HT1080 (cell line): ENCODE measurements around the gene IGSF9. TPM values are rescaled to one million over a fixed set of nuclear protein-coding genes. Genes with fewer than 3 reads are reported as not detected.
A peak's percentile ranks its signal among the peaks of the same experiment; 100 is the strongest.

Experiments
- DNase-seq: peaks from one replicate; pipeline ENCODE4 v3.0.0-alpha.2; 2015; ENCODE audit warnings: low read depth
- polyA plus RNA-seq, 2 experiments: library from polyadenylated mRNA; depleted of rRNA; stranded (reverse); fragments of >200 nt; gene quantifications; 2 replicates each; pipeline ENCODE4 v1.2.3, GENCODE V29; 2015
- total RNA-seq: library from RNA; depleted of rRNA; stranded (reverse); fragments of >200 nt; shearing (Covaris generic); gene quantifications from 2 replicates; pipeline ENCODE4 v1.2.3, GENCODE V29; 2014; rRNA removed

IGSF9 gene
- 0.80 and 1.2 TPM in 2 replicates for total RNA-seq
- 0.50 and 0.57 TPM in 2 replicates for polyA plus RNA-seq (2015; cell fraction: cytosol; rRNA removed)
- 2.2 and 2.7 TPM in 2 replicates for polyA plus RNA-seq (2015; cell fraction: nucleus; rRNA removed)

GRCh38 chr1:159945483-159946241 is at the start of gene IGSF9:
TSS of gene IGSF9 (minus strand) at chr1:159945613. CDS start at chr1:159943454, 2,159 bp downstream.
- DNase-seq: peak; percentile 92

- DNase-seq: no peak
Measured at GRCh38 chr1:159994896-159995295, 49.5 kb upstream of the IGSF9 start.

GRCh38 chr1:159993911-159994310 is 48.5 kb upstream of the IGSF9 start:
- DNase-seq: no peak

- no peak for DNase-seq
Measured at GRCh38 chr1:159992161-159992560, 46.7 kb upstream of the IGSF9 start.

DNA sequence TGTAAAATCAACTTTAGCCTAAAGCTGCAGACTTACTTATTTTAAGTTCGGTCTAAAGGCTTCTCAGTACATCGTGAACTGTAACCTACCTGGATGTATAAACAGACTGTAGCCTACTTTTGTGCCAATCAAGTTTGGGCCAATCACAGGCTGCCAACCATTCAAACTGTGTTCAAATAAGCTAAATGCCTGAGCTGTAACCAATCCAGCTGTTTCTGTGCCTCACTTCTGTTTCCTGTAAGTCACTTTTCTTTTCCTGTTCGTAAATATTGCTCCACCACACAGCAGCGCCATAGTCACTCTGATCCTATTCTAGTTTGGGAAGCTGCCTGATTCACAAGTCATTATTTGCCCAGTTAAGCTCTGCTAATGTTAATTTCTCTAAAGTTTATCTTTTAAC is 46.1 kb upstream of the IGSF9 start:
- peak; percentile 44 for DNase-seq

GRCh38 chr1:159990005-159990404 is 44.6 kb upstream of the IGSF9 start:
- DNase-seq: no peak

DNA sequence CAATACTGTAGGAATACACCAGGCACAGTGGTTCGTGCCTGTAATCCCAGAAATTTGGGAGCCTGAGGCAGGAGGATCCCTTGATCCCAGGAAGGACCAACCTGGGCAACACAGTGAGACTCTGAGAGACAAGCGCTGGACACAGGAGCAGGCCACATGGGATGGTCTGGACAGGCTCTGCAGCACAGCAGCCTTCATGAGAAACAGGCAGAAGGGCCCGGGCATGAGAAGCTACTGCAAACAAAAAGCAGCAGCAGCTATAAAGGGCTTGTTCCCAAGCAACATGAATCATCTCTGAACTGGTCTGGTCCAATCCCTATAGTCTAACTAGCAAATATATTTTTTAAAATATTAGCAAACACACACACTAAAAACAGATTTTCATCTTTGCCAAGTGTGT is 44.2 kb upstream of the IGSF9 start:
- no peak for DNase-seq

- DNase-seq: no peak
Measured at GRCh38 chr1:159988006-159988405, 42.6 kb upstream of the IGSF9 start.

- DNase-seq: no peak
Measured at GRCh38 chr1:159987186-159987585, 41.8 kb upstream of the IGSF9 start.

DNA sequence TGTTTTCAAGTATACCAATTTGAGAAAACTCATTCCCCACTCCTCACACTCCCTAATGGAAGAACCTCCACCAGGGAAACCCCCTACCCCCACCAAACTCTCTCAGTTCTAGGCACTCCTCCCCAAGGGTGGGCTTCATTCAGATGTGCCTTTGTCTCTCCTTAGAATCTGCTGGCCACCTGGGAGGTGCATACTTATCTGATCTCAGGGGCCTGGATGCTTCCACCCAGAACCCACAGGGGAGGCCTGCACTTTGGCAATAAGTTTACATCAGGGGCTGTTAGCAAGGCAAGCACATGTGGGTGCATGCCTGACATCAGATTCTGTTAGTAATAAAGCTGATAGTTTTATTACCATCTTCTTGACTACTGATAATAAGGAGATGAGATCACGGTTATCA is 41.1 kb upstream of the IGSF9 start:
- no peak for DNase-seq

DNA sequence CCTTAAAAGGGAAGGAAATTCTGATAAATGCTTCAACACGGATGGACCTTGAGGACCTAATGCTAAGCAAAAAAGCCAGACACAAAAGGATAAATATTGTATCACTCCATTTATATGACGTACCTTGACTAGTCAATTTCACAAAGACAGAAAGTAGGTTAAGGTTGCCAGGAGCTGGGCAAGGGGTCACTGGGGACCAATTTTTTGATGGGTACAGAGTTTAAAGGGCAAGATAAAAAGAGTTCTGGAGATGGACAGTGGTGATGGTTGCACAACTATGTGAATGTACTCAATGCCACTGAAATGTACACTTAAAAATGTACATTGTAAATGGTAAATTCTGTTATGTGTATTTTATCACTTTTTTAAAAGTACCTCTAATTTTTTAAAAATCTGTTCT is 40.7 kb upstream of the IGSF9 start:
- no peak for DNase-seq

DNA sequence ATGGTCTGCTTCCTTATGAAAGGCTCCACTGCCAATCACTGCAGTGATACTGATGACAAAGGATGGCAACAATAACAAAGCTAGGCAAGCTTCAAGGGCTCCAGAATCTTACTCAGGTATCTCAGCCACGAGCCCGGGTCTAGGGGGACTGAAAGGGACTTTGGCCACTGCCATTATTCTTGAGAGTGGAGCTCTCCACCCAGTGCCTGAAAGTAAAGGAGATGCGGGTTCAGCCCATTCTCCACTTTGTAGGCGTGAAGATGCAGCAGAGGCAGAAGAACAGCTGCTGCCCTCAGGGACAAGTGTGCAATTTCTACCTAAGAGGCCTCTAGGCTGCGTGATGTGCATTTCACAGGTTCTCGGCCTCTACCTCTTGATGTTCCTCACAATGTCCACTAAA is 40.1 kb upstream of the IGSF9 start:
- DNase-seq: no peak

- no peak for DNase-seq
Measured at GRCh38 chr1:159983681-159984080, 38.3 kb upstream of the IGSF9 start.

DNA sequence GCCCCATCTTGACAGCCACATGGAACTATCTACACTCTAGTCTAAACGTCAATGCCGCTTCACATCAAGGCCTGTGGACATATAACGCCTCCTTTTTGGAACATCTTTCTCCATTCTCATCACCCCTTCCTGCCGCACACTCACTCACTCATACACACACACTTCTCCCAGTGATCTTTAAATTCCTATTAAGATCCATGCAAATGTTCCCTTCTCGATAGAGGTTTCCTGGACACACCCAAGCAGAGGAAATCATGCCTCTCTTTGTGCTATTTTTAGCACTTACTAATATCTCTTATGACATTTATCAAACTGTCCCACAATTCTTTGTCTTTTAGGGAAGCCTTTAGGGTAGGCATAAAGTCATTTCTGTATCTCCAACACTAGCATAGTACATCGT is 36.9 kb upstream of the IGSF9 start:
- DNase-seq: no peak

DNA sequence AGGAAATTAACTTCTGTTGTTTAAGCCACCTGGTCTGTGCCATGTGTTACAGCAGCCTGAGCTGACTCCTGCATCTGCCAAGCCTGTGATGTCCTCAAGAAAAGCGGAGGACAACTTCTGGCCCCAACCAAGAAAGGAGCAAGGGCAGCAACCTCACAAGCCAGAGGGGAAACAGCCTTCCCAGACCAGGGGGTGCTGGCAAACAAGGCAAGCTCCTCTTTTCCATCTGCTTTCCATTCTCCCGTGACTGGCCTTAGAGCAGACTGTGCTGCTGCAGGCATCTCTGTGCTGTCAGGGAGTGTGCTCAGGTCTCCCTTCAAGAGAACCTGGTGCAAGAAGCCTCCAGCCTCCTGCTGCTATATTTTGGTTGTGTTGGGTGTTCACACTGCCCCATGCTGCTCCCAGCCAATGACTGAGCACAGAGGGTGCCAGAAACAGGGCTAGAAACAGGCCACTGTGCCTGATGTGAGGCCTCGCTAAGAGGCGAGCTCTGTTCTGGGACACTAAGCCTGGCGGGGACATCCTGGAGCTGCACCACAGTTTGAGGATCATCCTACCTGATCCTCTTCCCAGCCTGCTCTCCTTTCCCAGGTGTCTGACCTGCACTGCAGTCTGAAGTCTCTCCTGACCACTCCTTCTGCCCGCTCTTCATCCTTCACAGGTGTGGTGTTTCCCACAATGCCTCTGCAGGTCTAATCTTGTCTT is 36.1 kb upstream of the IGSF9 start:
- no peak for DNase-seq

DNA sequence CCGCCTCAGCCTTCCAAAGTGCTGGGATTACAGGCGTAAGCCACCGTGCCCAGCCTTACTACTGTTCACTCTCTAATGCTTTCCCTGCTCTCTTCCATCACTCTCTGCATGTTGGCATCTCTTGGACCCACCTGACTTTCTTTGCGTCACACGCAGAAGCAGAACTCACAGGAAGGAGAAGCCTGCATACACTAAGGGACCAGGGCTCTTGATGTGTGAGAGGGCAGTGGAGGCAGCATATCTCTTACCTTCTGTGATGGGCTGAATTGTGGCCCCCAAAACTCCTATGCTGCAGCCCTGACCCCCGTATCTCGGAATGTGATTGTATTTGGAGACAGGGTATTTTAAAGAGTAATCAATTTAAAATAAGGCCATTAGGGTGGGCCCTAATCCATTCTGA is 35.4 kb upstream of the IGSF9 start:
- no peak for DNase-seq

- DNase-seq: no peak
Measured at GRCh38 chr1:159980076-159980475, 34.7 kb upstream of the IGSF9 start.

- no peak for DNase-seq
Measured at GRCh38 chr1:159979257-159979656, 33.8 kb upstream of the IGSF9 start.

DNA sequence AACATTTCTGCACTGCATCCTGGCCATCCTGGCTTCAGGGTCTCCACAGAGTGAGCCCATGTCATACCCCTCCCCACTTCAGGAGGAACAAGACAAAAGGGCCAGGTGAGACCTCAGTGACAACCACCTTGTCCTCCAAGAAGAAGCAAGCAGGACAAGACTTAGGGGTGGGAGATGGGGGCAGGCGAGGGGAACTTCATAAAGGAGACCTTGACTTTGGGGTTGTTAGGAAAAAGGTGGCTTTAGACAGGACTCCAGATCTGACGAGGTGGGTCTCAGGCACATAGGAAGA is 32.6 kb upstream of the IGSF9 start:
- DNase-seq: no peak

DNA sequence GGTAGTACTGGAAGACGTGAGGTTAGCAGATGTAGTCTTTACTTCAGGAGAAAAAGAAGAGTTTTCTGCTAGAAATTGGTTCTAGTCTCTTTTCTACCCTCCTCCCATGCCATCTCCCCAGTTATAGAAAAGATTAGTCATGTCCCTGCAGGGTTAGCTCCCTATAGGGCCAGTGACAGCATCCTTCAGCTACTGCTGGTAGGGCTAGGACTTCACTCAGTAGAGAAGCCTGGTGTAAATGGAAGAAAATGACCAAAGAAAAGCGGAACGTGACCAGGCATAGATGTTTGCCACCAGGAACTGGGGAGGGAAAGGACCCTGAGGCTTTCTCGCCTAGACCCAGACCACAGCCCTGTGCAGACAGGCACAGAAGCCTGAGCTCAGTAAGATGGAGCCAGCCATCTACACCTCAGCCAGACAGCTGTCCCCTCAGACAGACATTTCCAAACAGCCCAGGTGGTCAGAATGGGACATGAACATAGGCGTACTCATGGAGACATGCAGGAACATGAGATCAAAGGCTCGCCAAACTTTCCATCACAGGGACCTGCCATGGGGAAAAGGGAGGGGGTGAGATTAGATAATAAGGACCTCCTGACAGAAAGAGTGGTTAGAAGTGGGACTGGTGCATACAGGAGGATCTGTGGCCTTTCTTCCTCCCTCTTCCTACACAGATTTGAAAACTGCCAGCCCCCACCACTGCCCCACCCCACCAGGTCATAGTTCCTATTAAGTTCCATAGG is 32.1 kb upstream of the IGSF9 start:
- DNase-seq: no peak

DNA sequence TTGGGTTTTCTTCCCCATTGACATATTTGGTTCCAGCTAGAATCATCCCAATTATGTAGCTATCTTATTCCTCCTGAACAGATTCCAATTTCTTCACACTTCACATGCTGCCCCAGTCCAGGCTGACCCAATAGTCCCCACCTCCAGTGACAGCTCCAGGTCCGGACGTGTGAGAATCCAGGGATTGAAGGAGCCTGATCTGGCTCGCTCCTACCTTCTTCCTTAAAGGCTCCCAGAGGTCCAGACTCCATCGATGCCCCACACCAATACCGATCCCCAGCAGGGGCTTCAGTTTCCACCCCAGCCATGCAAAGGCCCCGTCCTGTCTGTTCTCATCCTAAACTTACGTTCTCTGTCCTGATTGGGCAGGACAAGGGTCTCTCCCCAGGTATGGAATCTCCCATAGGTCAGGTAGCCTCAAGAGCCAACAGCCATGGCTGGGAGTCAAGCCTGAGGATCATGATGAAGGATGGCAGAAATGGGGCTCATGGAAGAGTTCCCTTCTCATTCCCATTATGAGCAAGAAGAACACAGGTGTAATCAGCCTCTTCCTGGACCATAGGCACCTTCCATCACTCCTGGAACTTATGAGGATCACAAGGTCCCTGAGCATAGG is 29.0 kb upstream of the IGSF9 start:
- no peak for DNase-seq
